Neural cell (in vitro differentiated cells): ENCODE measurements around the gene ILF2. TPM values are rescaled to one million over a fixed set of nuclear protein-coding genes. Genes with fewer than 3 reads are reported as not detected.

ENCODE experiments used
- H2AFZ ChIP-seq: fragments of 200-600, 300-800 bp; sonication (generic), shearing (Covaris generic); 2 replicates; pipeline ENCODE4 v1.6.0; 2014; ENCODE audit warnings: low read depth, mild to moderate bottlenecking, antibody characterized with exemption, low read length, moderate library complexity
- H3F3A ChIP-seq: fragments of 200-600 bp; shearing (Covaris generic); 2 replicates; pipeline ENCODE4 v1.6.1; 2016; ENCODE audit warnings: mild to moderate bottlenecking, moderate library complexity, mixed read lengths, antibody characterized with exemption, low read length; ENCODE audit not compliant: insufficient read depth, poor library complexity, severe bottlenecking
- H3K27ac ChIP-seq: fragments of 200-600, 300-800 bp; sonication (generic), shearing (Covaris generic); 2 replicates; pipeline ENCODE4 v1.5.1; 2014; ENCODE audit warnings: mild to moderate bottlenecking, low read length, moderate library complexity
- H3K27me3 ChIP-seq: fragments of 300-800, 200-600 bp; sonication (generic), shearing (Covaris generic); 2 replicates; pipeline ENCODE4 v1.6.0; 2014; ENCODE audit warnings: mild to moderate bottlenecking, low read depth, low read length, moderate library complexity; ENCODE audit not compliant: insufficient read depth
- H3K36me3 ChIP-seq: fragments of 300-800, 200-600 bp; sonication (generic), shearing (Covaris generic); 2 replicates; pipeline ENCODE4 v1.5.1; 2014; ENCODE audit warnings: mild to moderate bottlenecking, antibody characterized with exemption, low read length, moderate library complexity; ENCODE audit not compliant: insufficient read depth
- H3K4me2 ChIP-seq: fragments of 300-800, 200-600 bp; sonication (generic), shearing (Covaris generic); 2 replicates; pipeline ENCODE4 v1.6.0; 2014; ENCODE audit warnings: mild to moderate bottlenecking, low read length
- H3K4me3 ChIP-seq: fragments of 300-800, 200-600 bp; sonication (generic), shearing (Covaris generic); 2 replicates; pipeline ENCODE4 v1.5.1; 2014; ENCODE audit warnings: mild to moderate bottlenecking, low read length, moderate library complexity
- H3K79me2 ChIP-seq: fragments of 200-600 bp; shearing (Covaris generic); replicated peaks from 2 replicates; pipeline ENCODE4 v1.6.0; 2014; ENCODE audit warnings: mild to moderate bottlenecking, low read length, moderate library complexity; ENCODE audit not compliant: insufficient read depth
- H3K9ac ChIP-seq: fragments of 300-800, 200-600 bp; sonication (generic), shearing (Covaris generic); 2 replicates; pipeline ENCODE4 v1.6.1; 2016; ENCODE audit warnings: mild to moderate bottlenecking, low read length, mixed read lengths
- H3K9me2 ChIP-seq: fragments of 200-600 bp; shearing (Covaris generic); 2 replicates; pipeline ENCODE4 v1.6.1; 2016; ENCODE audit warnings: mild to moderate bottlenecking, low read length, mixed read lengths; ENCODE audit not compliant: insufficient read depth
- H3K9me3 ChIP-seq: fragments of 200-600, 300-800 bp; sonication (generic), shearing (Covaris generic); 2 replicates; pipeline ENCODE4 v1.6.1; 2016; ENCODE audit warnings: mild to moderate bottlenecking, mixed run types, low read length, moderate library complexity, mixed read lengths
- H4K20me1 ChIP-seq: fragments of 200-600 bp; shearing (Covaris generic); 2 replicates; pipeline ENCODE4 v1.6.1; 2016; ENCODE audit warnings: mild to moderate bottlenecking, mixed run types; ENCODE audit not compliant: insufficient read depth
- EZH2 ChIP-seq: fragments of 200-600, 300-800 bp; shearing (Covaris generic), sonication (generic); IDR thresholded peaks from 2 replicates; pipeline ENCODE4 v1.6.1; 2014; ENCODE audit warnings: antibody characterized with exemption, low read length, borderline replicate concordance, mild to moderate bottlenecking; ENCODE audit not compliant: insufficient read depth, poor library complexity, severe bottlenecking
- MXI1 ChIP-seq: fragments of 450-650 bp; conservative IDR thresholded peaks from 2 replicates; pipeline ENCODE4 v1.6.1; 2014; ENCODE audit warnings: antibody characterized with exemption, mild to moderate bottlenecking; ENCODE audit not compliant: poor library complexity, severe bottlenecking
- POLR2AphosphoS5 ChIP-seq: IDR thresholded peaks from 2 replicates; pipeline ENCODE4 v1.6.1; 2012
- RAD21 ChIP-seq: fragments of 450-650 bp; conservative IDR thresholded peaks from 2 replicates; pipeline ENCODE4 v1.6.1; 2014; ENCODE audit warnings: antibody characterized with exemption, mild to moderate bottlenecking, moderate library complexity
- REST ChIP-seq: IDR thresholded peaks from 2 replicates; pipeline ENCODE4 v1.6.1; 2012; ENCODE audit warnings: borderline replicate concordance
- SMC3 ChIP-seq: fragments of 450-650 bp; conservative IDR thresholded peaks from 2 replicates; pipeline ENCODE4 v1.6.1; 2014; ENCODE audit warnings: antibody characterized with exemption, mild to moderate bottlenecking, moderate library complexity; ENCODE audit not compliant: poor library complexity
- TAF1 ChIP-seq: IDR thresholded peaks from 2 replicates; pipeline ENCODE4 v1.6.1; 2012; ENCODE audit warnings: low read depth
- polyA plus RNA-seq: library from polyadenylated mRNA; depleted of rRNA; stranded (reverse); fragments of >200 nt; gene quantifications from 2 replicates; pipeline ENCODE4 v1.2.3, GENCODE V29; 2014
- TF ChIP-seq, protein P1 (sequence below): fragments of 450-650 bp; IDR thresholded peaks from 2 replicates; pipeline ENCODE4 v1.5.1; 2014; ENCODE audit warnings: antibody characterized with exemption, mild to moderate bottlenecking, moderate library complexity; ENCODE audit not compliant: poor library complexity, severe bottlenecking

ILF2 gene
- polyA plus RNA-seq, 1 donor from 2014 or later: 410 TPM

GRCh38 chr1:153688736-153689328, 18.0 kb upstream of the ILF2 start:
- Histone ChIP-seq H3K9ac (no peak overlapping the region), H2AFZ (no peak overlapping the region), H4K20me1 (no peaks in the 10 kb centered on the region), H3K27ac (no peak overlapping the region), H3K4me2 (no peak overlapping the region), H3F3A (no peaks in the 10 kb centered on the region), H3K79me2 (no peaks in the 10 kb centered on the region), H3K27me3 (no peaks in the 10 kb centered on the region), H3K4me3 (no peak overlapping the region), H3K36me3 (no peaks in the 10 kb centered on the region), H3K9me3 (no peaks in the 10 kb centered on the region), H3K9me2 (no peaks in the 10 kb centered on the region)
- TF ChIP-seq POLR2AphosphoS5: no peak
- no peak for TF ChIP-seq REST
- TF ChIP-seq, protein P1, sequence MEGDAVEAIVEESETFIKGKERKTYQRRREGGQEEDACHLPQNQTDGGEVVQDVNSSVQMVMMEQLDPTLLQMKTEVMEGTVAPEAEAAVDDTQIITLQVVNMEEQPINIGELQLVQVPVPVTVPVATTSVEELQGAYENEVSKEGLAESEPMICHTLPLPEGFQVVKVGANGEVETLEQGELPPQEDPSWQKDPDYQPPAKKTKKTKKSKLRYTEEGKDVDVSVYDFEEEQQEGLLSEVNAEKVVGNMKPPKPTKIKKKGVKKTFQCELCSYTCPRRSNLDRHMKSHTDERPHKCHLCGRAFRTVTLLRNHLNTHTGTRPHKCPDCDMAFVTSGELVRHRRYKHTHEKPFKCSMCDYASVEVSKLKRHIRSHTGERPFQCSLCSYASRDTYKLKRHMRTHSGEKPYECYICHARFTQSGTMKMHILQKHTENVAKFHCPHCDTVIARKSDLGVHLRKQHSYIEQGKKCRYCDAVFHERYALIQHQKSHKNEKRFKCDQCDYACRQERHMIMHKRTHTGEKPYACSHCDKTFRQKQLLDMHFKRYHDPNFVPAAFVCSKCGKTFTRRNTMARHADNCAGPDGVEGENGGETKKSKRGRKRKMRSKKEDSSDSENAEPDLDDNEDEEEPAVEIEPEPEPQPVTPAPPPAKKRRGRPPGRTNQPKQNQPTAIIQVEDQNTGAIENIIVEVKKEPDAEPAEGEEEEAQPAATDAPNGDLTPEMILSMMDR: no peak
- TF ChIP-seq EZH2: no peak
- no peak for TF ChIP-seq SMC3
- no peak for TF ChIP-seq MXI1
- no peak for TF ChIP-seq TAF1
- TF ChIP-seq RAD21: no peak

GRCh38 chr1:153688276-153688675, 17.5 kb upstream of the ILF2 start:
- H3K79me2 ChIP-seq: no peaks in the 10 kb centered on the region
- no peak overlapping the region for H3K4me3 ChIP-seq
- H2AFZ ChIP-seq: no peak overlapping the region
- H4K20me1 ChIP-seq: no peaks in the 10 kb centered on the region
- H3F3A ChIP-seq: no peaks in the 10 kb centered on the region
- no peaks in the 10 kb centered on the region for H3K9me2 ChIP-seq
- no peaks in the 10 kb centered on the region for H3K27me3 ChIP-seq
- TF ChIP-seq REST: no peak
- TF ChIP-seq TAF1: no peak
- TF ChIP-seq MXI1: no peak
- no peak for TF ChIP-seq RAD21
- no peak overlapping the region for H3K27ac ChIP-seq
- no peaks in the 10 kb centered on the region for H3K9me3 ChIP-seq
- H3K4me2 ChIP-seq: no peak overlapping the region
- no peak overlapping the region for H3K9ac ChIP-seq
- H3K36me3 ChIP-seq: no peaks in the 10 kb centered on the region
